Activated gamma-delta T cell treated with Interleukin-2 at 50 U/mL for 16 hours (primary cell): ENCODE data around the gene USP32.
"Not testable (repeated sequence)": the region's sequence is repeated elsewhere in the genome, so short reads cannot be mapped to it uniquely, and the experiment has no call there.

Source experiments
- DNase-seq: peaks from one replicate; pipeline ENCODE4 v3.0.0-alpha.2; 2020

USP32 gene

GRCh38 chr17:60218774-60219173, 173.2 kb downstream of the USP32 start:
- not testable (repeated sequence) for DNase-seq

- not testable (repeated sequence) for DNase-seq
Measured at GRCh38 chr17:60215895-60216294, 176.0 kb downstream of the USP32 start.

- DNase-seq = not testable (repeated sequence)
Measured at GRCh38 chr17:60211282-60211681, 180.7 kb downstream of the USP32 start.

DNA sequence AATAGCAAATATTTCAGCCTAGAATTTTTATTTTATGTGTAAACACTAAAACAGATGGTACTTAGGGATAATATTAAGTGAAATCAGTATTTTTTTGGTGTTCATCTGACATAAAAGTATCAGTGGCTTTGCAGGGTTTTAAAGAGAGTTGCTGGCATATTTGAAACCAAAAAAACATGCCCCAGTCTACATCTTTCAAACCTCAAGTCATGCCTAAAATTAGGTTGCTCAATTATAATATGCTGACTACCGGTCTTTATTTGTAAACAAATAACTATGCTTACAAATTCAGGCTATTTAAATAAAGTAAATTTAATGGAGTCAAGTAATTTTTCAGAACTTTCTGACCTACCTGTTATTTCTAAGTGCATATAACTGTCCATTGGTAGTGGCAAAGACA, 183.6 kb downstream of the USP32 start:
- DNase-seq = not testable (repeated sequence)

DNA sequence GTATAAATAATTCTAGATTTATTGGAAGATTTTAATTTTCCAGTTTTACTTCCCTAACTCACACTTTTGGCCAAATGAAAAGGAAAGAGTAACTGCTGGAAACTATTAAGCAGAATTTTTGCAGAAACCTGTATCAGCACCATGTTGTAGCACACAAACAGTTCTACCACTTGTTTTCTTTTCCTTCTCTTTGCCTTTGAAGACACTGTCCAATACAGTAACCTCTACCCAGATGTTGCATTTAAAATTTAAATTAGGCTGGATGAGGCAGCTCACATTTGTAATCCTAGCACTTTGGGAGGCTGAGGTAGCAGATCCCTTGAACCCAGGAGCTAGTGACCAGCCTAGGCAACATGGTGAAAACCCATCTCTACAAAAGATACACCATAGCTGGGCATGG, 186.2 kb downstream of the USP32 start:
- not testable (repeated sequence) for DNase-seq

DNA sequence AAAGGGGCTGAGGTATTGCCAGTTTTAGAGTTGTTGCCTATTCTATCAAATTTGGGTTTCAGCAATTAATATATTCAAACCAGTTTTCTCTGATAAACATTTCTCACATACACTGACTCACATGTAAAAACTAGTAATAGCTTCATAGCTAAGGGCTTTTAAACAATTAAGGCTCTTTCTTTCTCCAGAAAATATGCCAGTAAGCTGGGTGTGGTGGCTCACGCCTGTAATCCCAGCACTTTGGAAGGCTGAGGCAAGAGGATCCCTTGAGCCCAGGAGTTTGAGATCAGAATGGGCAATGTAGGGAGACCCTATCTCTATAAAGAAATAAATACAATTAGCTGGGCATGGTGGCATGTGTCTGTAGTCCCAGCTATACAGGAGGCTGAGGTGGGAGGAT, 193.3 kb downstream of the USP32 start:
- not testable (repeated sequence) for DNase-seq

- DNase-seq = not testable (repeated sequence)
Measured at GRCh38 chr17:60194141-60194540, 197.8 kb downstream of the USP32 start.

- no peak for DNase-seq
Measured at GRCh38 chr17:60193482-60193881, 198.5 kb downstream of the USP32 start.

- DNase-seq = not testable (repeated sequence)
Measured at GRCh38 chr17:60193032-60193431, 198.9 kb downstream of the USP32 start.

DNA sequence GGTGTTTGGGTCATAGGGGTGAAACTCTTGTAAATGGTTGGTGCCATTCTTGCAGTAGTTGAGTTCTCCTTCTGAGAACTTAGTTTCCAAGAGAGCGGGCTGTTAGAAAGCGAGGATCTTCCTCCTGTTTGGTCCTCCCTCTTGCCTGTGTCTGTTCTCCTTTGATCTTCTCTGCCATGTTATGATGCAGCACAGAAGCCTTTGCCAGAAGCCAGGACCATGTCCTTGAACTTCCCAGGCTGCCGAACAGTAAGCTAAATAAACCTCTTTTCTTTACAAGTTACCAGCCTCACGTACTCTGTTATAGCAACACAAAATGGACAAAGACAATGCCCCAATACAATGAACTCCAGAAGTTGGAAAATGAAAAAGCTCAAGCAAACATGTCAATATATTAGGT, 201.9 kb downstream of the USP32 start:
- not testable (repeated sequence) for DNase-seq

- no peak for DNase-seq
Measured at GRCh38 chr17:60188759-60189158, 203.2 kb downstream of the USP32 start.

DNA sequence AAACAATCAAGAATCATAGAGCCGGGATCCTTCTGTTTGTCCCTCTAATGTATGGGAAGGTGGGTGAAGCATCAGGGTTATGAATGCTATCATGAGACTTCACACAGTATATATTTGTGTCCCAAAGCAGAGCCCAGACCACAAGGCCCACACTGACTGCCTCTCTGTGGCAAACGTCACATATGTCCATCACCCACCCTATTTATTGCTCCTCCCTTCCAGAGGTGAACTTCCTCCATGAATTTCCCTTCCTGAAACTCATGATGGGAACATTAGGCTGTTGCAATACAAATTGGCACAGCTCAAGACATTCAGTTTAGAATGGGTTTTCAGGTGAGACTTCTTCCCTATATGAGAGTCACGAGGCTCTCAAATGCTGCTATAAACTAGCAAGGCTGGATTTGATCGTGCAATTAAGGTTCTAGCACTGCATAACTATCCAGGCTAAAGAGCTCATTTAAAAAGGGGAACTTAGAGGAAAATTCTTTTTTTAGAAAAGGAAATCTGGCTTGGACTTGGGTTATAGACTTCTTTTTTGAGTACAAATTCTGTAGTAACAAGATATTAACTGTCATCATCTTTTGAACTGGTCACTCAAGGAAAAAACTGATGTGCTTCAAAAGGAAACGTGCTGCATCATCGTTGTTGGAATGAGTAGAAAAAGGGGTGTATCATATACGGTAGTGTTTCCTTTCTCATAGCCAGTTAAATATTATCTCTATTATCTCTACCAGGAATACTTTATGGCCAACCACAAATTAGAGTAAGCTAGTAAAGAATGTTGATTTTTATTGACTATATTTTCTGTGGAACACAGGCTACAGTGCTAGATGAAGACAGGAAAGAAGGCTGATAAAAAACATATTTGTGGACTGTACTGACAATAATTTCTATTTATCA, 204.8 kb downstream of the USP32 start:
- DNase-seq = not testable (repeated sequence)

- DNase-seq = not testable (repeated sequence)
Measured at GRCh38 chr17:60186372-60186771, 205.6 kb downstream of the USP32 start.

DNA sequence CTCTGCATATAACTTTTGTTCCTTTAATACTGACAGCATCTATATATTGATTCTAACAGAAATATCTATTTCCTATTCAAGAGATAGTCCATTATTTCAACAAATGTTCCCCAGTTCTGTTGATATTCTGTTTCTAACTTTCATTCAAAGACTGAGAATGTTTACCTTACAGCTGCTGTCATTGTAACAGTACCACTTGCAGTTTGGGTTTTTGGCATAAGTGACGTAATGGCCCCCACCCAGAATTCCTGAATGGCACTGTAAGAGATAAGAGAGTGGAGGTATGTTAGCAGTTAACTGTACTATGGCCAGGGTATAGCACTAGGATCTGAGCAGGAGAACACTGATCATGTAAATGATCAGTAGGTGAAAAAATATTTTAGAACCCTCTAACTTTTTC, 211.6 kb downstream of the USP32 start:
- not testable (repeated sequence) for DNase-seq

DNA sequence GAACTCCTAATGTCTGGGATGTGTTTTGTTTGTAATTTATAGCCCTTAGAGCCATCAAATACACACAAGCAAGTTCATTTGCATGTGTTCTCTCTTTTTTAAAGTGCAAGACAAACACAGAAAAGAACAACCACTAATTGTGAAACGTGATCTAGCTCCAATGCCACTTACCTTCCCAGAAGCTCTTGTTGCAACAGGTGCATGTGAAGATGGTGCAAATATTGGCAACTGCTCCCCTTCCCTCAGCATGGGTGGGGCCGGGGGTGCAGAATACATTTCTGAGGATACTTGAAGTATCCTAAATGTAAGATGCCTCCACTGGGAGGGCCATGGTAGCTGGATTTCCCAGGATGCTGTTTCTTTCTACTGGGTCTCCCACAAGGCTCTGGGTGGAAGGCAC, 213.8 kb downstream of the USP32 start:
- not testable (repeated sequence) for DNase-seq

GRCh38 chr17:60176763-60177162, 215.2 kb downstream of the USP32 start:
- not testable (repeated sequence) for DNase-seq

DNA sequence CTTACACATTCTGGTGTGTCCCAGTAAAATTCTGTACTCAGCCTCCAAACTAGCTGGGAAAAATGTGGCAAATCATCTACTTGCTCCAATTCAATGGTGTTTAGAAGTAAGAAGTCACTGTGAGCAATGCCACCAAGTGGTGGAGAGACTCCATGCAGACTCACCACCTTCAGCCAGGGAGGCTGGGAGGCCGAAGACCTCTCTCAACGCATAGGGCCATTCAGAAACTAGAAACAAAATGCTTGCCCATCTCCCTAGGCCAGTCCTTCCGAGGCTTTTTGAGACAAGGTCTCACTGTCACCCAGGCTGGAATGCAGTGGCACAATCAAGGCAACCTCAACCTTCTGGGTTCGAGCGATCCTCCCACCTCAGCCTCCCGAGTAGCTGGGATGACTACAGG, 217.2 kb downstream of the USP32 start:
- DNase-seq = not testable (repeated sequence)

DNA sequence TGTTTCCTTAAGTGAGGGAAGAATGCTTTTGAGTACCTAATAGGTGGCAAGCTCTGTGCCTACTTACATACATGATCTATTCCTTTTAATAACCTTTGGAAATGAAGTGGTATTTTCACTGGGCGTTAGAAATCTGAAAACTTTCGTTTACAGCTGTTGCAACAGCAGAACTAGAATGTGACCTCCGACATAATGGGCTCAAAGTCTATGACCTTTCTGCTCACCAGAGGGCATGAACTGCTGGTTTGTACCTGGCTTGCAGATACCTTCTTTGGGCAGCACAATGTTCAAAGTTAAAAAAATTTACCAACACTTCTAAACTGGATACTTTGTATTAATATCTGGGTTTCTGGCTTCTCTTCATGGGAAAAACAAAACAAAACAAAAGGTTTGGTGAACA, 217.9 kb downstream of the USP32 start:
- no peak for DNase-seq

GRCh38 chr17:60173304-60173819, 218.6 kb downstream of the USP32 start:
- DNase-seq = no peak

GRCh38 chr17:60171753-60172079, 220.2 kb downstream of the USP32 start:
- DNase-seq = no peak

GRCh38 chr17:60170835-60171752, 220.8 kb downstream of the USP32 start:
- no peak for DNase-seq

DNA sequence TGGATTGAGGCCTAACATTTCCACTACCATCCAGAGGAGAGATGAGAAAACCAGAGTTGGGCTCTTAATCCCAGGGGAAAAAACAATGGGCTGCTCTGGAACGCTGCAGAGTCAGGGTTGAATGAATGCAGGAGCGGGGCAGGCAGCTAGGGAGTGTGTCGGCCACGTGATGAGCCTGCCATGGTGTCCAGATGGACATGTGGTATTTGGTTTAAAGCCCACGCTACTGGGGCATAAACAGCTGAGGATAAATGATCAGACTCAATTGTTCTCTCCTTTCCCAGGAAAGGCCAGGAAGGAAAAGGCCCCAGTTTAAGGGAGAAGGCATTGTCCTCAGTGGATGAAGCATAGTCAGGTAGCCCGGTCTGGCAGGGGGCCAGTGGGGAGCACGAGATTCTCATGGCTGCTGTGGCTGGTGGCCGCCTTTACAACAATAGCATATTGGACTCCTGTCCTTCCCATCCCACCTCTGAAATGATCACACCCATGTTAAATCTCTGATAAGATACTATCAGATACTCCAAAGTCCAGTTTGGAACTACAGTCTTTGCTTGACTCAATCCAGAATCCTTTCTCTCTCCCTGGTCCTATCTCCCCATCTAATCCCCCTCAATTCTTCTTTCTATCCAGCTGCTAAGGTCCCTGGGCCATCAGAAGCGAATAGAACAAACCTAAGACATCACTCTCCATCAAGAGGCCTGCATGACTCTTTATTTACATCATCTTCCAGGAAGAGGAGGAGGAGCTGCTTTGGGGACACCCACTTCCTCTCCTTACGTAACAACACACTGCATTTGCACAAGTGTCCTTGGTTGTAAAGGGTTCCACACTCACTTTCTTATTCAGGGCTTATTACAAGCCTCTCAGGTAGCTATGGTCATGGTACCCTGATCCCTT, 221.8 kb downstream of the USP32 start:
- DNase-seq = no peak
